ENCODE measurements around the gene SLC29A4. TPM values are rescaled to one million over a fixed set of nuclear protein-coding genes. Genes with fewer than 3 reads are reported as not detected.
A peak's percentile ranks its signal among the peaks of the same experiment; 100 is the strongest.

The SLC29A4 gene
- total RNA-seq, 6 donors from 2014 or later, result 0.39 to 10.5 (median 1.4) TPM

DNA sequence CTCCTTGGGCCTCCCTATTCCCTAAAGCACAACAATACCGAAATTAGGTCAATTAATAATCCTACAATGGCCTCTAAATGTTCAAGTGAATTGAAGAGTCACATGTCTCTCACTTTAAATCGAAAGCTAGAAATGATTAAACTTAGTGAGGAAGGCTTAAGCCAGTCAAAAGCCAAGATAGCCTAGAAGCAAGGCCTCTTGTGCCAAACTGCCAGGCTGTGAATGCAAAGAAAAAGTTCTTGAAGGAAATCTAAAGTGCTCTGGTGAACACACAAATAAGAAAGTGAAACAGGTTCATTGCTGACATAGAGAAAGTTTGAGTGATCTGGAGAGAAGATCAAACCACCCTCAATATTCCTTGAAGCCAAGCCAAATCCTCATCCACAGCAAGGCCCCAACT, 57.2 kb downstream of the SLC29A4 start:
- peaks cover 0 to 8% (median 0%) of the 10 kb centered on the region in 4 donors for H3K9me3 ChIP-seq
- WGBS, 2 donors, result 56 to 81% methylated on average over 2 of the region's 2 CpGs
- no peak for TF ChIP-seq POLR2A (IDR thresholded peaks at IDR 0.05)
- no peak for TF ChIP-seq POLR2AphosphoS5 (IDR thresholded peaks at IDR 0.05)
- no peak for TF ChIP-seq EP300 (IDR thresholded peaks at IDR 0.05)
- ATAC-seq (ENCODE audit: low FRiP score in 2 of 2), result no peak
- no peaks in the 10 kb centered on the region for H3K4me1 ChIP-seq
- peak overlapping the region in 1 of 4 donors; percentile 40 for H3K27ac ChIP-seq
- no peak overlapping the region for H3K4me3 ChIP-seq
- DNase-seq, result no peak
- no peaks in the 10 kb centered on the region for H3K27me3 ChIP-seq
- H3K36me3 ChIP-seq, result peaks cover 28 to 98% (median 69%) of the 10 kb centered on the region in 4 donors

DNA sequence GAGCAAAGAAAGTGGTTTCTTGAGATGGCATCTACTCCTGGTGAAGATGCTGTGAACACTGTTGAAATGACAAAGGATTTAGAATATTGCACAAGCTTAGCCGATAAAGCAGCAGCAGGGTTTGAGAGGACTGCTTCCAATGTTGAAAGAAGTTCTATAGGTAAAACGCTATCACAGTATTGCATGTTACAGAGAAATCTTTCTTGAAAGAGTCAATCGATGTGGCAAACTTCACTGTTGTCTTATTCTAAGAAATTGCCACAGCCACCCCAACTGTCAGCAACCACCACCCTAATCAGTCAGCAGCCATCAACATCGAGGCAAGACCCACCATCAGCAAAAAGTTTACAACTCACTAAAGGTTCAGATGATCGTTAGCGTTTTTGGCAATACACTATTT, 59.9 kb downstream of the SLC29A4 start:
- Histone ChIP-seq H3K4me1 (no peaks in the 10 kb centered on the region), H3K9me3 (peaks cover 0 to 4% (median 0%) of the 10 kb centered on the region in 4 donors), H3K27me3 (no peaks in the 10 kb centered on the region), H3K27ac (no peak overlapping the region), H3K4me3 (no peak overlapping the region), H3K36me3 (peaks cover 32 to 96% (median 72%) of the 10 kb centered on the region in 4 donors)
- TF ChIP-seq POLR2A (IDR thresholded peaks at IDR 0.05) (no peak), EP300 (IDR thresholded peaks at IDR 0.05) (no peak), POLR2AphosphoS5 (IDR thresholded peaks at IDR 0.05) (no peak)
- TF ChIP-seq, protein P1, sequence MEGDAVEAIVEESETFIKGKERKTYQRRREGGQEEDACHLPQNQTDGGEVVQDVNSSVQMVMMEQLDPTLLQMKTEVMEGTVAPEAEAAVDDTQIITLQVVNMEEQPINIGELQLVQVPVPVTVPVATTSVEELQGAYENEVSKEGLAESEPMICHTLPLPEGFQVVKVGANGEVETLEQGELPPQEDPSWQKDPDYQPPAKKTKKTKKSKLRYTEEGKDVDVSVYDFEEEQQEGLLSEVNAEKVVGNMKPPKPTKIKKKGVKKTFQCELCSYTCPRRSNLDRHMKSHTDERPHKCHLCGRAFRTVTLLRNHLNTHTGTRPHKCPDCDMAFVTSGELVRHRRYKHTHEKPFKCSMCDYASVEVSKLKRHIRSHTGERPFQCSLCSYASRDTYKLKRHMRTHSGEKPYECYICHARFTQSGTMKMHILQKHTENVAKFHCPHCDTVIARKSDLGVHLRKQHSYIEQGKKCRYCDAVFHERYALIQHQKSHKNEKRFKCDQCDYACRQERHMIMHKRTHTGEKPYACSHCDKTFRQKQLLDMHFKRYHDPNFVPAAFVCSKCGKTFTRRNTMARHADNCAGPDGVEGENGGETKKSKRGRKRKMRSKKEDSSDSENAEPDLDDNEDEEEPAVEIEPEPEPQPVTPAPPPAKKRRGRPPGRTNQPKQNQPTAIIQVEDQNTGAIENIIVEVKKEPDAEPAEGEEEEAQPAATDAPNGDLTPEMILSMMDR (IDR thresholded peaks at IDR 0.05), result no peak
- DNase-seq, result no peak
- no peak for ATAC-seq (ENCODE audit: low FRiP score in 2 of 2)
- 90 to 97% methylated on average over 6 of the region's 6 CpGs for WGBS, 2 donors

DNA sequence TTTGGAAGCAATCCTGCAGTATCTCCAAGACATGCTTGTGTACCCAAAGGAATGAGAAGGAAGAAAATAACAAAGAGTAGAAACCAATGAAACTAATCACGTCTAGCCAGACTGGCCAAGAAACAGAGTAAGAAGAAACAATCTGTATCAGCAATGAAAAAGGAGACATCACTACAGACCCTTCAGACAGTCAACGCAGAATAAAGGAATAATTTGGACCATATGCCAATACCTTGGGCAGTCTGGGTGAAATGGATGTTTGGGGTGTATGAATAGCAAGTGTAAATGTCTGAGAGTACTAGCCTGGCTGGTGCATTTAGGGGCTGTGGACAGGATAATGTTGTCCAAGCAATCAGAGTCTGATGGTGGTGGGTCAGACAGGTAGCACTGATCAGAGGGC, 61.1 kb downstream of the SLC29A4 start:
- 90 to 93% methylated on average over 2 of the region's 2 CpGs for WGBS, 2 donors

DNA sequence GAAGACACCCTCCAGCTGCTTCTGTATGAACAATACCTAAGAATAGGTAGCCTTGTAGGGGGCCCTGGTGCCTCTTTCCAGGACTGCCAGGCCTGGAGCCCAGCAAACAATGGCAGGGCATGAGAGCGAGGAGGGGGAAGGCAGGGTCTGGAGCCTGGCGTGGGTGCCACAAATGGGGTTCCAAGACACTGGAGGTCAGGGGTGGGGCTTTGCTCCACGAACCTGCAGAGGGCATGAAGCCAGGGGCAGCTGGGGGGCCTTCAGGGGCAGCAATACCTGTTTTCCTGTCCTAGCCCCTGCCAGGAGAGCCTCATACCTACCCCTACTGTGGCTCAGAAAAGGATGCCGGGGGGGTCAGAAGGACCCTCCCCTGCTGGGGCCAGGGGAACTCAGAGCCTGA, 61.6 kb downstream of the SLC29A4 start:
- WGBS, 2 donors, result 86 to 100% methylated on average over 2 to 4 of the region's 4 CpGs
- no peaks in the 10 kb centered on the region for H3K4me1 ChIP-seq
- no peaks in the 10 kb centered on the region for H3K27me3 ChIP-seq
- ATAC-seq (ENCODE audit: low FRiP score in 2 of 2) (no peak), DNase-seq (no peak)
- no peak overlapping the region for H3K27ac ChIP-seq
- peaks cover 0 to 4% (median 0%) of the 10 kb centered on the region in 4 donors for H3K9me3 ChIP-seq
- no peak overlapping the region for H3K4me3 ChIP-seq
- peaks cover 27 to 96% (median 80%) of the 10 kb centered on the region in 4 donors for H3K36me3 ChIP-seq
- TF ChIP-seq EP300 (IDR thresholded peaks at IDR 0.05) (no peak), POLR2AphosphoS5 (IDR thresholded peaks at IDR 0.05) (no peak)

More for the DNA sequence above, 61.1 kb downstream of the SLC29A4 start:
- Histone ChIP-seq H3K27ac (no peak overlapping the region), H3K4me1 (no peaks in the 10 kb centered on the region), H3K27me3 (no peaks in the 10 kb centered on the region), H3K9me3 (peaks cover 0 to 4% (median 0%) of the 10 kb centered on the region in 4 donors), H3K36me3 (peaks cover 27 to 96% (median 78%) of the 10 kb centered on the region in 4 donors), H3K4me3 (no peak overlapping the region)
- ATAC-seq (ENCODE audit: low FRiP score in 2 of 2) (no peak), DNase-seq (no peak)
- TF ChIP-seq EP300 (IDR thresholded peaks at IDR 0.05), result no peak
- TF ChIP-seq POLR2AphosphoS5 (IDR thresholded peaks at IDR 0.05), result no peak
- TF ChIP-seq POLR2A (IDR thresholded peaks at IDR 0.05), result no peak
- TF ChIP-seq, protein P1 (IDR thresholded peaks at IDR 0.05), result no peak

DNA sequence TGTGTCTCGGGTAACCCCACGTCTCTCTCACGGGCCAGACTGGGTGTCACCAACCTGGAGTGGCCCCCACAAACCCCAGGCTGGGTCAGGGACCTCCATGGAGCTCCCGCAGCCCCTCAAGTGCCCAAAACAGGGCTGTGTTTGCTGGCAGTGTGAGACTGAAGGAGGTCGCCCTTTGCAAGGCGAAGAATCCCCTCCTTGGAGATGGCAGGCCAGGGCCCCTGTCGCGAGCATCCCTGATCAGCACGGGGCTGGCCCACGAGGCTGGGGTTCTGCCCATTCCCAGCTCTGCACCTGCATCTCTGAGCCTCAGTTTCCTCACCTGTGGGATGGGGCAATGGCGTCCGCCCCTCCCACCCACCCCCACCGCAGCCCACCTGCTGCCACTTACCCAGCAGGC, 62.4 kb downstream of the SLC29A4 start:
- no peak for ATAC-seq (ENCODE audit: low FRiP score in 2 of 2)
- H3K27ac ChIP-seq, result no peak overlapping the region
- no peak for DNase-seq
- no peaks in the 10 kb centered on the region for H3K4me1 ChIP-seq
- H3K9me3 ChIP-seq, result peaks cover 0 to 4% (median 0%) of the 10 kb centered on the region in 4 donors
- no peak for TF ChIP-seq POLR2AphosphoS5 (IDR thresholded peaks at IDR 0.05)
- TF ChIP-seq POLR2A (IDR thresholded peaks at IDR 0.05), result no peak
- TF ChIP-seq EP300 (IDR thresholded peaks at IDR 0.05), result no peak
- TF ChIP-seq, protein P1 (IDR thresholded peaks at IDR 0.05), result no peak
- peaks cover 27 to 96% (median 80%) of the 10 kb centered on the region in 4 donors for H3K36me3 ChIP-seq
- WGBS, 2 donors, result 94 to 99% methylated on average over 4 to 7 of the region's 13 CpGs
- H3K27me3 ChIP-seq, result no peaks in the 10 kb centered on the region
- H3K4me3 ChIP-seq, result no peak overlapping the region

DNA sequence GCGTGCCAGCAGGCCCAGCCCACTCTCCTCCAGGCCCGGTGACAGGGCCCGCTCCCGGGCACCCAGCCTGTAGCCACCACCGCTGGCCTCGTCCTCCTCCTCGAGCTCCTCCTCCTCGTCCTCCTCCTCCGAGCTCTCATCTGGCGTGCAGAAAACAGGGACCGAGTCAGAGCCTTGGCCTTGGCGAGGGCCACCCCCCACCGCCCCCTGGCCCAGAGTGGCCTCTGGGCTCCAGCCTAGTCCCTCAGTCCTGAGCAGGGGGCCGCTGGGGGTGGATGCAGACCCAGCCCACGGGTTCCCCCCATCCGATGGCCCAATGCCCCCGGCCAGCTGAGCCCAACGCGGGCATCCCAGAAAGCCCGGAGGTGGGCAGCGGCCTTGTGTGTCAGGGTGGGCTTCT, 62.9 kb downstream of the SLC29A4 start:
- ATAC-seq (ENCODE audit: low FRiP score in 2 of 2) (no peak), DNase-seq (peak in 1 of 2 donors; percentile 67)
- TF ChIP-seq POLR2AphosphoS5 (IDR thresholded peaks at IDR 0.05) (no peak), POLR2A (IDR thresholded peaks at IDR 0.05) (no peak), EP300 (IDR thresholded peaks at IDR 0.05) (no peak)
- TF ChIP-seq, protein P1 (IDR thresholded peaks at IDR 0.05), result no peak
- Histone ChIP-seq H3K9me3 (peaks cover 0 to 4% (median 0%) of the 10 kb centered on the region in 4 donors), H3K36me3 (peaks cover 31 to 96% (median 82%) of the 10 kb centered on the region in 4 donors), H3K4me1 (no peaks in the 10 kb centered on the region), H3K4me3 (no peak overlapping the region), H3K27ac (no peak overlapping the region), H3K27me3 (no peaks in the 10 kb centered on the region)
- WGBS, 2 donors, result 97 to 99% methylated on average over 16 to 19 of the region's 21 CpGs
